ENCODE data around the gene TMEM25.

TMEM25 gene

DNA sequence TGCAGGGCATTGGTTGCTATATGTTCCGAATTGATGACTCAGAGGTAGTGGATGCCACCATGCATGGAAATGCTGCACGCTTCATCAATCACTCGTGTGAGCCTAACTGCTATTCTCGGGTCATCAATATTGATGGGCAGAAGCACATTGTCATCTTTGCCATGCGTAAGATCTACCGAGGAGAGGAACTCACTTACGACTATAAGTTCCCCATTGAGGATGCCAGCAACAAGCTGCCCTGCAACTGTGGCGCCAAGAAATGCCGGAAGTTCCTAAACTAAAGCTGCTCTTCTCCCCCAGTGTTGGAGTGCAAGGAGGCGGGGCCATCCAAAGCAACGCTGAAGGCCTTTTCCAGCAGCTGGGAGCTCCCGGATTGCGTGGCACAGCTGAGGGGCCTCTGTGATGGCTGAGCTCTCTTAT is 9.1 kb upstream of the TMEM25 start:
- POLR2A ChIA-PET: no interaction called here

DNA sequence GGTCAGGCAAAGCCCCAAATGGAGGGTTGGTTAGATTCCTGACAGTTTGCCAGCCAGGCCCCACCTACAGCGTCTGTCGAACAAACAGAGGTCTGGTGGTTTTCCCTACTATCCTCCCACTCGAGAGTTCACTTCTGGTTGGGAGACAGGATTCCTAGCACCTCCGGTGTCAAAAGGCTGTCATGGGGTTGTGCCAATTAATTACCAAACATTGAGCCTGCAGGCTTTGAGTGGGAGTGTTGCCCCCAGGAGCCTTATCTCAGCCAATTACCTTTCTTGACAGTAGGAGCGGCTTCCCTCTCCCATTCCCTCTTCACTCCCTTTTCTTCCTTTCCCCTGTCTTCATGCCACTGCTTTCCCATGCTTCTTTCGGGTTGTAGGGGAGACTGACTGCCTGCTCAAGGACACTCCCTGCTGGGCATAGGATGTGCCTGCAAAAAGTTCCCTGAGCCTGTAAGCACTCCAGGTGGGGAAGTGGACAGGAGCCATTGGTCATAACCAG is 8.4 kb upstream of the TMEM25 start:
- ChIA-PET POLR2A (no interaction called here), CTCF (interaction anchor here (0.7 kb wide), 2 partner anchors 14 to 162 kb away, joined by 3 to 4 read pairs; no protein-coding TSS in a partner anchor)
- Histone ChIP-seq H3K9me3 (ENCODE audit: control insufficient read depth, insufficient read depth, low read depth, low read length) (no peaks in the 10 kb centered on the region), H3K27ac (ENCODE audit: extremely low read depth, low read depth, low read length) (no peak overlapping the region), H3K36me3 (ENCODE audit: control insufficient read depth in 2 of 2, insufficient read depth in 1 of 2, low read length in 2 of 2) (peaks cover 3 to 77% of the 10 kb centered on the region in 2 experiments; a peak in 2 of 3 replicates), H3K4me1 (ENCODE audit: control insufficient read depth, insufficient read depth, low read length) (no peaks in the 10 kb centered on the region), H3K4me3 (ENCODE audit: low read depth, low read length) (no peak overlapping the region)
- TF ChIP-seq ZNF175 (tag by site-specific recombination; IDR thresholded peaks at IDR 0.05): no peak
- no peak for TF ChIP-seq SP3 (tag by site-specific recombination; IDR thresholded peaks at IDR 0.05)
- TF ChIP-seq PRDM1 (tag by site-specific recombination; IDR thresholded peaks at IDR 0.05): peak; percentile 97
- TF ChIP-seq ZNF157 (tag by site-specific recombination; IDR thresholded peaks at IDR 0.05): no peak
- no peak for TF ChIP-seq ZNF843 (tag by site-specific recombination; IDR thresholded peaks at IDR 0.05)
- TF ChIP-seq MEIS1 (CRISPR knock-in tag; IDR thresholded peaks at IDR 0.05; ENCODE audit: borderline replicate concordance): no peak
- no peak for TF ChIP-seq ZNF266 (tag by site-specific recombination; IDR thresholded peaks at IDR 0.05; ENCODE audit: low read depth)
- TF ChIP-seq, protein P1, sequence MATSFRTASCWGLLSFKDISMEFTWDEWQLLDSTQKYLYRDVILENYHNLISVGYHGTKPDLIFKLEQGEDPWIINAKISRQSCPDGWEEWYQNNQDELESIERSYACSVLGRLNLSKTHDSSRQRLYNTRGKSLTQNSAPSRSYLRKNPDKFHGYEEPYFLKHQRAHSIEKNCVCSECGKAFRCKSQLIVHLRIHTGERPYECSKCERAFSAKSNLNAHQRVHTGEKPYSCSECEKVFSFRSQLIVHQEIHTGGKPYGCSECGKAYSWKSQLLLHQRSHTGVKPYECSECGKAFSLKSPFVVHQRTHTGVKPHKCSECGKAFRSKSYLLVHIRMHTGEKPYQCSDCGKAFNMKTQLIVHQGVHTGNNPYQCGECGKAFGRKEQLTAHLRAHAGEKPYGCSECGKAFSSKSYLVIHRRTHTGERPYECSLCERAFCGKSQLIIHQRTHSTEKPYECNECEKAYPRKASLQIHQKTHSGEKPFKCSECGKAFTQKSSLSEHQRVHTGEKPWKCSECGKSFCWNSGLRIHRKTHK (tag by site-specific recombination; IDR thresholded peaks at IDR 0.05): no peak
- no peak for TF ChIP-seq ZNF37A (tag by site-specific recombination; IDR thresholded peaks at IDR 0.05)
- no peak for TF ChIP-seq ZNF302 (tag by site-specific recombination; IDR thresholded peaks at IDR 0.05; ENCODE audit: low read depth)
- TF ChIP-seq ZNF138 (tag by site-specific recombination; IDR thresholded peaks at IDR 0.05; ENCODE audit: borderline replicate concordance): no peak
- no peak for TF ChIP-seq ZNF600 (tag by site-specific recombination; IDR thresholded peaks at IDR 0.05)
- no peak for TF ChIP-seq ZNF585B (tag by site-specific recombination; IDR thresholded peaks at IDR 0.05)
- TF ChIP-seq, protein P2, sequence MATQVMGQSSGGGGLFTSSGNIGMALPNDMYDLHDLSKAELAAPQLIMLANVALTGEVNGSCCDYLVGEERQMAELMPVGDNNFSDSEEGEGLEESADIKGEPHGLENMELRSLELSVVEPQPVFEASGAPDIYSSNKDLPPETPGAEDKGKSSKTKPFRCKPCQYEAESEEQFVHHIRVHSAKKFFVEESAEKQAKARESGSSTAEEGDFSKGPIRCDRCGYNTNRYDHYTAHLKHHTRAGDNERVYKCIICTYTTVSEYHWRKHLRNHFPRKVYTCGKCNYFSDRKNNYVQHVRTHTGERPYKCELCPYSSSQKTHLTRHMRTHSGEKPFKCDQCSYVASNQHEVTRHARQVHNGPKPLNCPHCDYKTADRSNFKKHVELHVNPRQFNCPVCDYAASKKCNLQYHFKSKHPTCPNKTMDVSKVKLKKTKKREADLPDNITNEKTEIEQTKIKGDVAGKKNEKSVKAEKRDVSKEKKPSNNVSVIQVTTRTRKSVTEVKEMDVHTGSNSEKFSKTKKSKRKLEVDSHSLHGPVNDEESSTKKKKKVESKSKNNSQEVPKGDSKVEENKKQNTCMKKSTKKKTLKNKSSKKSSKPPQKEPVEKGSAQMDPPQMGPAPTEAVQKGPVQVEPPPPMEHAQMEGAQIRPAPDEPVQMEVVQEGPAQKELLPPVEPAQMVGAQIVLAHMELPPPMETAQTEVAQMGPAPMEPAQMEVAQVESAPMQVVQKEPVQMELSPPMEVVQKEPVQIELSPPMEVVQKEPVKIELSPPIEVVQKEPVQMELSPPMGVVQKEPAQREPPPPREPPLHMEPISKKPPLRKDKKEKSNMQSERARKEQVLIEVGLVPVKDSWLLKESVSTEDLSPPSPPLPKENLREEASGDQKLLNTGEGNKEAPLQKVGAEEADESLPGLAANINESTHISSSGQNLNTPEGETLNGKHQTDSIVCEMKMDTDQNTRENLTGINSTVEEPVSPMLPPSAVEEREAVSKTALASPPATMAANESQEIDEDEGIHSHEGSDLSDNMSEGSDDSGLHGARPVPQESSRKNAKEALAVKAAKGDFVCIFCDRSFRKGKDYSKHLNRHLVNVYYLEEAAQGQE (tag by site-specific recombination; IDR thresholded peaks at IDR 0.05): no peak
- no peak for TF ChIP-seq ZNF23 (tag by site-specific recombination; IDR thresholded peaks at IDR 0.05; ENCODE audit: borderline replicate concordance)

More for the DNA sequence above, 9.1 kb upstream of the TMEM25 start:
- H3K4me1 ChIP-seq (ENCODE audit: control insufficient read depth, insufficient read depth, low read length): no peaks in the 10 kb centered on the region
- CTCF ChIA-PET: interaction anchor here (0.7 kb wide), 1 partner anchor 161 kb away, joined by 4 read pairs; no protein-coding TSS in a partner anchor
- no peaks in the 10 kb centered on the region for H3K9me3 ChIP-seq (ENCODE audit: control insufficient read depth, insufficient read depth, low read depth, low read length)
- no peak overlapping the region for H3K4me3 ChIP-seq (ENCODE audit: low read depth, low read length)
- TF ChIP-seq ZNF132 (tag by site-specific recombination; IDR thresholded peaks at IDR 0.05; ENCODE audit: borderline replicate concordance) (no peak), ZNF600 (tag by site-specific recombination; IDR thresholded peaks at IDR 0.05) (no peak), PRDM1 (tag by site-specific recombination; IDR thresholded peaks at IDR 0.05) (no peak), ZNF302 (tag by site-specific recombination; IDR thresholded peaks at IDR 0.05; ENCODE audit: low read depth) (no peak), ZNF791 (tag by site-specific recombination; IDR thresholded peaks at IDR 0.05) (no peak), GLIS1 (tag by site-specific recombination; IDR thresholded peaks at IDR 0.05) (no peak), SALL2 (tag by site-specific recombination; IDR thresholded peaks at IDR 0.05; ENCODE audit: borderline replicate concordance) (no peak), ZNF624 (tag by site-specific recombination; IDR thresholded peaks at IDR 0.05) (no peak), ZNF354C (tag by site-specific recombination; IDR thresholded peaks at IDR 0.05; ENCODE audit: borderline replicate concordance, low read depth) (no peak), YY2 (tag by site-specific recombination; IDR thresholded peaks at IDR 0.05) (no peak), ZSCAN16 (tag by site-specific recombination; IDR thresholded peaks at IDR 0.05) (no peak)
- TF ChIP-seq, protein P3, sequence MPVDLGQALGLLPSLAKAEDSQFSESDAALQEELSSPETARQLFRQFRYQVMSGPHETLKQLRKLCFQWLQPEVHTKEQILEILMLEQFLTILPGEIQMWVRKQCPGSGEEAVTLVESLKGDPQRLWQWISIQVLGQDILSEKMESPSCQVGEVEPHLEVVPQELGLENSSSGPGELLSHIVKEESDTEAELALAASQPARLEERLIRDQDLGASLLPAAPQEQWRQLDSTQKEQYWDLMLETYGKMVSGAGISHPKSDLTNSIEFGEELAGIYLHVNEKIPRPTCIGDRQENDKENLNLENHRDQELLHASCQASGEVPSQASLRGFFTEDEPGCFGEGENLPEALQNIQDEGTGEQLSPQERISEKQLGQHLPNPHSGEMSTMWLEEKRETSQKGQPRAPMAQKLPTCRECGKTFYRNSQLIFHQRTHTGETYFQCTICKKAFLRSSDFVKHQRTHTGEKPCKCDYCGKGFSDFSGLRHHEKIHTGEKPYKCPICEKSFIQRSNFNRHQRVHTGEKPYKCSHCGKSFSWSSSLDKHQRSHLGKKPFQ (tag by site-specific recombination; IDR thresholded peaks at IDR 0.05): no peak
- TF ChIP-seq, protein P4, sequence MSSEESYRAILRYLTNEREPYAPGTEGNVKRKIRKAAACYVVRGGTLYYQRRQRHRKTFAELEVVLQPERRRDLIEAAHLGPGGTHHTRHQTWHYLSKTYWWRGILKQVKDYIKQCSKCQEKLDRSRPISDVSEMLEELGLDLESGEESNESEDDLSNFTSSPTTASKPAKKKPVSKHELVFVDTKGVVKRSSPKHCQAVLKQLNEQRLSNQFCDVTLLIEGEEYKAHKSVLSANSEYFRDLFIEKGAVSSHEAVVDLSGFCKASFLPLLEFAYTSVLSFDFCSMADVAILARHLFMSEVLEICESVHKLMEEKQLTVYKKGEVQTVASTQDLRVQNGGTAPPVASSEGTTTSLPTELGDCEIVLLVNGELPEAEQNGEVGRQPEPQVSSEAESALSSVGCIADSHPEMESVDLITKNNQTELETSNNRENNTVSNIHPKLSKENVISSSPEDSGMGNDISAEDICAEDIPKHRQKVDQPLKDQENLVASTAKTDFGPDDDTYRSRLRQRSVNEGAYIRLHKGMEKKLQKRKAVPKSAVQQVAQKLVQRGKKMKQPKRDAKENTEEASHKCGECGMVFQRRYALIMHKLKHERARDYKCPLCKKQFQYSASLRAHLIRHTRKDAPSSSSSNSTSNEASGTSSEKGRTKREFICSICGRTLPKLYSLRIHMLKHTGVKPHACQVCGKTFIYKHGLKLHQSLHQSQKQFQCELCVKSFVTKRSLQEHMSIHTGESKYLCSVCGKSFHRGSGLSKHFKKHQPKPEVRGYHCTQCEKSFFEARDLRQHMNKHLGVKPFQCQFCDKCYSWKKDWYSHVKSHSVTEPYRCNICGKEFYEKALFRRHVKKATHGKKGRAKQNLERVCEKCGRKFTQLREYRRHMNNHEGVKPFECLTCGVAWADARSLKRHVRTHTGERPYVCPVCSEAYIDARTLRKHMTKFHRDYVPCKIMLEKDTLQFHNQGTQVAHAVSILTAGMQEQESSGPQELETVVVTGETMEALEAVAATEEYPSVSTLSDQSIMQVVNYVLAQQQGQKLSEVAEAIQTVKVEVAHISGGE (tag by site-specific recombination; conservative IDR thresholded peaks at IDR 0.05; ENCODE audit: low read depth): no peak
- TF ChIP-seq, protein P5, sequence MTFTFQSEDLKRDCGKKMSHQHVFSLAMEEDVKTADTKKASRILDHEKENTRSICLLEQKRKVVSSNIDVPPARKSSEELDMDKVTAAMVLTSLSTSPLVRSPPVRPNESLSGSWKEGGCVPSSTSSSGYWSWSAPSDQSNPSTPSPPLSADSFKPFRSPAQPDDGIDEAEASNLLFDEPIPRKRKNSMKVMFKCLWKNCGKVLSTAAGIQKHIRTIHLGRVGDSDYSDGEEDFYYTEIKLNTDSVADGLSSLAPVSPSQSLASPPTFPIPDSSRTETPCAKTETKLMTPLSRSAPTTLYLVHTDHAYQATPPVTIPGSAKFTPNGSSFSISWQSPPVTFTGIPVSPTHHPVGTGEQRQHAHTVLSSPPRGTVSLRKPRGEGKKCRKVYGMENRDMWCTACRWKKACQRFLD (tag by site-specific recombination; IDR thresholded peaks at IDR 0.05): no peak
- peaks cover 5 to 75% of the 10 kb centered on the region in 2 experiments; a peak in 2 of 3 replicates for H3K36me3 ChIP-seq (ENCODE audit: control insufficient read depth in 2 of 2, insufficient read depth in 1 of 2, low read length in 2 of 2)
- H3K27ac ChIP-seq (ENCODE audit: extremely low read depth, low read depth, low read length): no peak overlapping the region

All from HEK293 (cell line).